Natural killer cell (primary cell): ENCODE results near the gene LY6G6F. TPM values are rescaled to one million over a fixed set of nuclear protein-coding genes. Genes with fewer than 3 reads are reported as not detected.

Experiments
- ATAC-seq, 3 donors: fragments of 150-1000 bp in 2 of 3; fragments of 200-7000 bp in 1 of 3; cut with Tn5 transposase; 1 replicate in 1 of 3; 2 replicates in 2 of 3; pipeline ENCODE4 v1.10.0; 2021; ENCODE audit warnings: mild to moderate bottlenecking in 2 of 3, moderate library complexity in 2 of 3
- DNase-seq, 2 donors: peaks; one replicate each; pipeline versions ENCODE4 v3.0.0 to v3.0.0-alpha.2; 2013 to 2021; ENCODE audit warnings: mixed read lengths in 1 of 2
- H3K27ac ChIP-seq: one replicate; pipeline ENCODE4 v1.5.1; 2013; ENCODE audit warnings: mild to moderate bottlenecking, low read length
- H3K27me3 ChIP-seq: one replicate; pipeline ENCODE4 v1.6.1; 2013; ENCODE audit warnings: low read length; ENCODE audit not compliant: control insufficient read depth, insufficient read depth
- H3K36me3 ChIP-seq: one replicate; pipeline ENCODE4 v1.6.1; 2013; ENCODE audit warnings: low read length; ENCODE audit not compliant: control insufficient read depth, insufficient read depth
- H3K4me1 ChIP-seq: one replicate; pipeline ENCODE4 v1.6.1; 2013; ENCODE audit warnings: low read length; ENCODE audit not compliant: control insufficient read depth, insufficient read depth
- H3K4me3 ChIP-seq: one replicate; pipeline ENCODE4 v1.5.1; 2013; ENCODE audit warnings: low read length
- H3K9me3 ChIP-seq: one replicate; pipeline ENCODE4 v1.6.1; 2013; ENCODE audit warnings: low read length; ENCODE audit not compliant: control insufficient read depth, insufficient read depth
- H3K27ac Mint-ChIP-seq, 2 donors: one replicate each; pipeline ENCODE4 v1.8.0; 2022; ENCODE audit warnings: mild to moderate bottlenecking in 2 of 2, mixed read lengths in 2 of 2, moderate library complexity in 1 of 2
- H3K27me3 Mint-ChIP-seq, 2 donors: one replicate each; pipeline ENCODE4 v1.8.0; 2022; ENCODE audit warnings: low read depth in 2 of 2, mixed read lengths in 2 of 2
- H3K36me3 Mint-ChIP-seq: one replicate; pipeline ENCODE4 v1.8.0; 2022; ENCODE audit warnings: mixed read lengths
- H3K4me1 Mint-ChIP-seq, 2 donors: one replicate each; pipeline ENCODE4 v1.8.0; 2022; ENCODE audit warnings: mixed read lengths in 2 of 2
- H3K4me3 Mint-ChIP-seq: one replicate; pipeline ENCODE4 v1.8.0; 2022; ENCODE audit warnings: mild to moderate bottlenecking, moderate library complexity, mixed read lengths
- H3K9me3 Mint-ChIP-seq, 2 donors: one replicate each; pipeline ENCODE4 v1.8.0; 2022; ENCODE audit warnings: mixed read lengths in 2 of 2
- WGBS: methylation state at CpG from one replicate; pipeline ENCODE4 v1.1.7; 2013; ENCODE audit warnings: missing lambda C conversion rate; ENCODE audit not compliant: insufficient coverage; 5-methylcytosine and 5-hydroxymethylcytosine counted together
- intact Hi-C: fragments of 100-400 bp; cut with micrococcal nuclease; formaldehyde crosslinking; loops from one replicate; pipeline ENCODE4 v1.14.2; 2022
- total RNA-seq, 4 donors: library from RNA; stranded (reverse); fragments of 120-200 nt in 1 of 4; gene quantifications; one replicate each; pipeline versions ENCODE4 v1.2.3 to v1.2.4, GENCODE V29; 2013 to 2022
- TF ChIP-seq, protein P1 (sequence below): fragments of 200-600 bp; IDR thresholded peaks from one replicate; pipeline ENCODE4 v1.8.0; 2022; ENCODE audit warnings: antibody characterized with exemption

Gene LY6G6F
- total RNA-seq, 3 donors from 2014 or later (not counting 1 experiment from before 2014, with no cell fraction given): 0.97 to 3.2 (median 1.4) TPM

- no peak overlapping the region for H3K27ac Mint-ChIP-seq
- Histone ChIP-seq H3K27ac (no peak overlapping the region), H3K4me1 (no peaks in the 10 kb centered on the region), H3K36me3 (no peaks in the 10 kb centered on the region), H3K27me3 (no peaks in the 10 kb centered on the region), H3K4me3 (no peak overlapping the region), H3K9me3 (no peaks in the 10 kb centered on the region)
- no peaks in the 10 kb centered on the region for H3K27me3 Mint-ChIP-seq
- intact Hi-C loops: no loop called here
- no peaks in the 10 kb centered on the region for H3K36me3 Mint-ChIP-seq
- no peaks in the 10 kb centered on the region for H3K4me1 Mint-ChIP-seq
- H3K4me3 Mint-ChIP-seq: no peak overlapping the region
- TF ChIP-seq, protein P1, sequence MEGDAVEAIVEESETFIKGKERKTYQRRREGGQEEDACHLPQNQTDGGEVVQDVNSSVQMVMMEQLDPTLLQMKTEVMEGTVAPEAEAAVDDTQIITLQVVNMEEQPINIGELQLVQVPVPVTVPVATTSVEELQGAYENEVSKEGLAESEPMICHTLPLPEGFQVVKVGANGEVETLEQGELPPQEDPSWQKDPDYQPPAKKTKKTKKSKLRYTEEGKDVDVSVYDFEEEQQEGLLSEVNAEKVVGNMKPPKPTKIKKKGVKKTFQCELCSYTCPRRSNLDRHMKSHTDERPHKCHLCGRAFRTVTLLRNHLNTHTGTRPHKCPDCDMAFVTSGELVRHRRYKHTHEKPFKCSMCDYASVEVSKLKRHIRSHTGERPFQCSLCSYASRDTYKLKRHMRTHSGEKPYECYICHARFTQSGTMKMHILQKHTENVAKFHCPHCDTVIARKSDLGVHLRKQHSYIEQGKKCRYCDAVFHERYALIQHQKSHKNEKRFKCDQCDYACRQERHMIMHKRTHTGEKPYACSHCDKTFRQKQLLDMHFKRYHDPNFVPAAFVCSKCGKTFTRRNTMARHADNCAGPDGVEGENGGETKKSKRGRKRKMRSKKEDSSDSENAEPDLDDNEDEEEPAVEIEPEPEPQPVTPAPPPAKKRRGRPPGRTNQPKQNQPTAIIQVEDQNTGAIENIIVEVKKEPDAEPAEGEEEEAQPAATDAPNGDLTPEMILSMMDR: no peak
- H3K9me3 Mint-ChIP-seq: no peaks in the 10 kb centered on the region
- ATAC-seq: no peak
- no peak for DNase-seq
- 92% methylated on average over 6 of the region's 7 CpGs for WGBS
These were observed 43.9 kb downstream of the LY6G6F start for GRCh38 chr6:31750411-31751022.

DNA sequence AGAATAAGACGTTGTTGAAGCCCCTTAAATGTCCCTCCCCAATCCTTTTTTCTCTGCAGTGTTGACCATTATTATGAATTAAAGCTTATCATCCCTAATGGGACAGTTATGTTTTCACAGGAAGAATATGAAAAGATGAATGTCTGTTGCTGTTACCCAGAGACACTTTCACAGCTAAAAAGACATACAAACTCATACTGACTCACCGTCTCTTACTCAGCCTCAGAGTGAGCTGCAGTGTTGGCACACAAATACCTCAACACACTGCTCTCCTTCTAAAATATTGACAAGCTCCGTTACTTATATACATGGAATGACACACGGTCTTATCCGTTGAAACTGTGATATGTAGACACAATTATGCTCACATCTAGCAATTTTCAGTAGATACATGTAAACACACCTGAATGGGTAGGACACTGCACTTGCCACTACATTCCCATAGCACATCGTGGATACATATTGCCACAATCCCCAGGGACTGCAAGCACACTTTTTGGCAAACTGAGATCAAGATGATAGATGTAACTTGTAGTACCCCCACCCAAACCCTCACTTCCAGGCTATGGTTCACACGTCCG, 46.2 kb downstream of the LY6G6F start:
- Mint-ChIP-seq H3K9me3 (no peaks in the 10 kb centered on the region), H3K27me3 (no peaks in the 10 kb centered on the region), H3K27ac (no peak overlapping the region), H3K4me3 (no peak overlapping the region), H3K4me1 (no peaks in the 10 kb centered on the region), H3K36me3 (no peaks in the 10 kb centered on the region)
- H3K27me3 ChIP-seq: no peaks in the 10 kb centered on the region
- TF ChIP-seq, protein P1: no peak
- H3K27ac ChIP-seq: no peak overlapping the region
- intact Hi-C loops: no loop called here
- no peaks in the 10 kb centered on the region for H3K36me3 ChIP-seq
- H3K4me1 ChIP-seq: no peaks in the 10 kb centered on the region
- no peak for ATAC-seq
- H3K9me3 ChIP-seq: no peaks in the 10 kb centered on the region
- DNase-seq: no peak
- H3K4me3 ChIP-seq: no peak overlapping the region
- WGBS: 97% methylated on average over 7 of the region's 8 CpGs

GRCh38 chr6:31758281-31758680, 51.6 kb downstream of the LY6G6F start:
- H3K9me3 Mint-ChIP-seq: no peaks in the 10 kb centered on the region
- H3K4me1 Mint-ChIP-seq: peaks cover 0 to 1% of the 10 kb centered on the region in 2 donors
- no peaks in the 10 kb centered on the region for H3K27me3 Mint-ChIP-seq
- H3K4me3 Mint-ChIP-seq: no peak overlapping the region
- H3K4me3 ChIP-seq: no peak overlapping the region
- TF ChIP-seq, protein P1: no peak
- 100% methylated on average over 1 of the region's 2 CpGs for WGBS
- H3K27me3 ChIP-seq: no peaks in the 10 kb centered on the region
- no peaks in the 10 kb centered on the region for H3K36me3 Mint-ChIP-seq
- ATAC-seq (no peak), DNase-seq (no peak)
- no peak overlapping the region for H3K27ac ChIP-seq
- H3K36me3 ChIP-seq: peaks cover 3% of the 10 kb centered on the region
- no peaks in the 10 kb centered on the region for H3K4me1 ChIP-seq
- H3K9me3 ChIP-seq: no peaks in the 10 kb centered on the region
- intact Hi-C loops: no loop called here
- H3K27ac Mint-ChIP-seq: no peak overlapping the region

Other genes with a start within 250 kb of the LY6G6F start
- gene MICB, start 208.7 kb upstream of the LY6G6F start, total RNA-seq: 10 to 100 TPM; 33.5 to 39.0 (median 37.6) TPM
- not detected for gene MCCD1, start 177.9 kb upstream of the LY6G6F start, total RNA-seq
- 100 to 1,000 TPM; 506 to 571 (median 534) TPM for gene DDX39B, start 164.9 kb upstream of the LY6G6F start, total RNA-seq
- 1 to 10 TPM; 1.0 to 2.5 (median 2.1) TPM for gene ATP6V1G2, start 160.3 kb upstream of the LY6G6F start, total RNA-seq
- 10 to 100 TPM in 2 of 3 donors, 1 to 10 TPM in 1; 8.1 to 10.9 (median 10.7) TPM for gene NFKBIL1, start 159.3 kb upstream of the LY6G6F start, total RNA-seq
- 10 to 100 TPM in 1 of 3 donors, 1 to 10 TPM in 2; 7.6 to 13.1 (median 8.7) TPM for gene LTA, start 134.6 kb upstream of the LY6G6F start, total RNA-seq
- gene TNF, start 131.3 kb upstream of the LY6G6F start, total RNA-seq: 10 to 100 TPM; 24.2 to 60.8 (median 46.9) TPM
- 10 to 100 TPM; 17.7 to 42.1 (median 32.6) TPM for gene LTB, start 124.4 kb upstream of the LY6G6F start, total RNA-seq
- 100 to 1,000 TPM in 1 of 3 donors, 10 to 100 TPM in 2; 25.4 to 120 (median 50.5) TPM for gene LST1, start 120.6 kb upstream of the LY6G6F start, total RNA-seq
- gene NCR3, start 113.9 kb upstream of the LY6G6F start, total RNA-seq: 100 to 1,000 TPM; 120 to 173 (median 137) TPM
- gene AIF1, start 91.6 kb upstream of the LY6G6F start, total RNA-seq: 10 to 100 TPM in 2 of 3 donors, 1 to 10 TPM in 1; 8.7 to 47.0 (median 17.9) TPM
- 100 to 1,000 TPM; 264 to 294 (median 294) TPM for gene PRRC2A, start 86.2 kb upstream of the LY6G6F start, total RNA-seq
- gene BAG6, start 54.2 kb upstream of the LY6G6F start, total RNA-seq: 100 to 1,000 TPM; 264 to 303 (median 274) TPM
- gene APOM, start 51.0 kb upstream of the LY6G6F start, total RNA-seq: 1 to 10 TPM; 2.6 to 2.8 (median 2.7) TPM
- gene C6orf47, start 46.1 kb upstream of the LY6G6F start, total RNA-seq: 10 to 100 TPM; 25.9 to 29.9 (median 27.4) TPM
- 10 to 100 TPM; 16.0 to 20.3 (median 18.2) TPM for gene GPANK1, start 41.9 kb upstream of the LY6G6F start, total RNA-seq
- 100 to 1,000 TPM; 140 to 157 (median 141) TPM for gene CSNK2B, start 40.8 kb upstream of the LY6G6F start, total RNA-seq
- 10 to 100 TPM; 39.9 to 50.0 (median 46.0) TPM for gene LY6G5B, start 36.9 kb upstream of the LY6G6F start, total RNA-seq
- gene LY6G5C, start 25.8 kb upstream of the LY6G6F start, total RNA-seq: 1 to 10 TPM; 2.0 to 7.9 (median 2.7) TPM
- 10 to 100 TPM; 92.0 to 97.6 (median 94.2) TPM for gene ABHD16A, start 3.5 kb upstream of the LY6G6F start, total RNA-seq
- under 1 TPM in 1 of 3 donors, not detected in 2; 0.94 TPM for gene LY6G6D, start 8.5 kb downstream of the LY6G6F start, total RNA-seq
- not detected for gene LY6G6C, start 14.9 kb downstream of the LY6G6F start, total RNA-seq
- gene MPIG6B, start 16.5 kb downstream of the LY6G6F start, total RNA-seq: 10 to 100 TPM in 2 of 3 donors, 1 to 10 TPM in 1; 9.4 to 19.0 (median 12.8) TPM
- gene DDAH2, start 22.4 kb downstream of the LY6G6F start, total RNA-seq: 10 to 100 TPM; 22.3 to 36.1 (median 24.6) TPM
- gene CLIC1, start 29.7 kb downstream of the LY6G6F start, total RNA-seq: 100 to 1,000 TPM; 348 to 363 (median 355) TPM
- gene MSH5, start 33.1 kb downstream of the LY6G6F start, total RNA-seq: 10 to 100 TPM; 28.2 to 44.6 (median 43.7) TPM
- 10 to 100 TPM in 1 of 3 donors, 1 to 10 TPM in 2; 5.4 to 14.5 (median 6.9) TPM for gene SAPCD1, start 55.8 kb downstream of the LY6G6F start, total RNA-seq
- gene VWA7, start 70.5 kb downstream of the LY6G6F start, total RNA-seq: 1 to 10 TPM; 2.4 to 4.7 (median 3.2) TPM
- 10 to 100 TPM; 45.2 to 58.6 (median 49.2) TPM for gene VARS1, start 88.9 kb downstream of the LY6G6F start, total RNA-seq
- 10 to 100 TPM; 28.1 to 34.9 (median 29.2) TPM for gene LSM2, start 100.1 kb downstream of the LY6G6F start, total RNA-seq
- 1 to 10 TPM; 2.0 to 4.5 (median 3.6) TPM for gene HSPA1L, start 108.4 kb downstream of the LY6G6F start, total RNA-seq
- gene HSPA1A, start 108.7 kb downstream of the LY6G6F start, total RNA-seq: 10 to 100 TPM; 24.4 to 34.6 (median 34.5) TPM
- 100 to 1,000 TPM in 1 of 3 donors, 10 to 100 TPM in 1, 1 to 10 TPM in 1; 8.5 to 112 (median 15.3) TPM for gene HSPA1B, start 120.9 kb downstream of the LY6G6F start, total RNA-seq
- gene NEU1, start 156.0 kb downstream of the LY6G6F start, total RNA-seq: 10 to 100 TPM; 36.1 to 69.6 (median 51.5) TPM
- under 1 TPM in 1 of 3 donors, not detected in 2; 0.48 TPM for gene SLC44A4, start 172.1 kb downstream of the LY6G6F start, total RNA-seq
- gene EHMT2, start 190.8 kb downstream of the LY6G6F start, total RNA-seq: 10 to 100 TPM; 49.3 to 56.6 (median 55.8) TPM
- gene ZBTB12, start 195.2 kb downstream of the LY6G6F start, total RNA-seq: under 1 TPM; 0.54 to 0.77 (median 0.63) TPM
- 1 to 10 TPM in 2 of 3 donors, under 1 TPM in 1; 0.55 to 1.3 (median 1.0) TPM for gene C2, start 220.9 kb downstream of the LY6G6F start, total RNA-seq
- under 1 TPM in 1 of 3 donors, not detected in 2; 0.45 TPM for gene CFB, start 239.2 kb downstream of the LY6G6F start, total RNA-seq